T-helper 17 cell (primary cell): ENCODE results near the gene DOCK3. TPM values are rescaled to one million over a fixed set of nuclear protein-coding genes. Genes with fewer than 3 reads are reported as not detected.
"Not testable (repeated sequence)": the region's sequence is repeated elsewhere in the genome, so short reads cannot be mapped to it uniquely, and the experiment has no call there.

Experiments
- ATAC-seq: fragments of 150-1000 bp; cut with Tn5 transposase; 2 replicates; pipeline ENCODE4 v1.10.0; 2021; ENCODE audit warnings: mild to moderate bottlenecking, moderate library complexity
- DNase-seq, 3 donors: peaks; one replicate each; pipeline versions ENCODE4 v3.0.0 to v3.0.0-alpha.2; 2020 to 2021
- H3K9me3 ChIP-seq: one replicate; pipeline ENCODE4 v1.7.0; 2013; ENCODE audit warnings: low read length, mild to moderate bottlenecking; ENCODE audit not compliant: control insufficient read depth, poor library complexity, severe bottlenecking
- H3K27ac Mint-ChIP-seq: one replicate; pipeline ENCODE4 v1.8.0; 2022; ENCODE audit warnings: mild to moderate bottlenecking, moderate library complexity, mixed read lengths
- H3K27me3 Mint-ChIP-seq: one replicate; pipeline ENCODE4 v1.8.0; 2022; ENCODE audit warnings: mixed read lengths
- H3K36me3 Mint-ChIP-seq: one replicate; pipeline ENCODE4 v1.8.0; 2022; ENCODE audit warnings: low read depth, mixed read lengths
- H3K4me1 Mint-ChIP-seq: one replicate; pipeline ENCODE4 v1.8.0; 2022; ENCODE audit warnings: mild to moderate bottlenecking, mixed read lengths
- H3K4me3 Mint-ChIP-seq: one replicate; pipeline ENCODE4 v1.8.0; 2022; ENCODE audit warnings: mild to moderate bottlenecking, moderate library complexity, mixed read lengths
- total RNA-seq, 4 donors: library from RNA in 2 of 4; stranded (reverse) in 2 of 4; gene quantifications; one replicate each; pipeline ENCODE4 v1.2.3 and lab custom pipeline; 2022 to 2026

Gene DOCK3
- total RNA-seq, 2 donors from 2014 or later: 1.9 to 3.2 TPM

GRCh38 chr3:50675179-50676030 is 678 bp downstream of the DOCK3 start:
- ATAC-seq (peak; percentile 68), DNase-seq (peak; percentile 18 to 41 (median 20))
- Mint-ChIP-seq H3K27me3 (peaks cover 19% of the 10 kb centered on the region), H3K4me1 (peaks cover 9% of the 10 kb centered on the region), H3K27ac (no peak overlapping the region), H3K4me3 (peak overlapping the region; percentile 81), H3K36me3 (peaks cover 3% of the 10 kb centered on the region)
- H3K9me3 ChIP-seq: no peaks in the 10 kb centered on the region

- peaks cover 19% of the 10 kb centered on the region for H3K27me3 Mint-ChIP-seq
- peaks cover 5% of the 10 kb centered on the region for H3K36me3 Mint-ChIP-seq
- H3K4me1 Mint-ChIP-seq: peaks cover 11% of the 10 kb centered on the region
- H3K27ac Mint-ChIP-seq: no peak overlapping the region
- H3K4me3 Mint-ChIP-seq: peak overlapping the region; percentile 25
- no peak for DNase-seq
- ATAC-seq: no peak
- no peaks in the 10 kb centered on the region for H3K9me3 ChIP-seq
Measured at GRCh38 chr3:50676031-50676705, 1.4 kb downstream of the DOCK3 start.

GRCh38 chr3:50687127-50687751 is 12.5 kb downstream of the DOCK3 start:
- Mint-ChIP-seq H3K4me1 (peaks cover 2% of the 10 kb centered on the region), H3K4me3 (no peak overlapping the region), H3K27me3 (peaks cover 4% of the 10 kb centered on the region), H3K27ac (no peak overlapping the region), H3K36me3 (peaks cover under 1% of the 10 kb centered on the region)
- DNase-seq (no peak), ATAC-seq (no peak)
- H3K9me3 ChIP-seq: no peaks in the 10 kb centered on the region

GRCh38 chr3:50687916-50688315 is 13.2 kb downstream of the DOCK3 start:
- no peak for DNase-seq
- Mint-ChIP-seq H3K4me3 (no peak overlapping the region), H3K27me3 (no peaks in the 10 kb centered on the region), H3K36me3 (no peaks in the 10 kb centered on the region), H3K27ac (no peak overlapping the region), H3K4me1 (peaks cover 2% of the 10 kb centered on the region)
- no peak for ATAC-seq
- H3K9me3 ChIP-seq: no peaks in the 10 kb centered on the region

- DNase-seq, H3K27me3 Mint-ChIP-seq, H3K36me3 Mint-ChIP-seq, H3K9me3 ChIP-seq, H3K4me1 Mint-ChIP-seq, H3K27ac Mint-ChIP-seq, H3K4me3 Mint-ChIP-seq, ATAC-seq: not testable (repeated sequence)
Measured at GRCh38 chr3:50688602-50689001, 13.9 kb downstream of the DOCK3 start.

GRCh38 chr3:50689558-50689957 is 14.8 kb downstream of the DOCK3 start:
- no peaks in the 10 kb centered on the region for H3K9me3 ChIP-seq
- Mint-ChIP-seq H3K27me3 (no peaks in the 10 kb centered on the region), H3K36me3 (no peaks in the 10 kb centered on the region), H3K27ac (no peak overlapping the region), H3K4me1 (peaks cover 2% of the 10 kb centered on the region), H3K4me3 (no peak overlapping the region)
- DNase-seq (no peak), ATAC-seq (no peak)

- ATAC-seq (no peak), DNase-seq (no peak)
- no peak overlapping the region for H3K4me3 Mint-ChIP-seq
- H3K9me3 ChIP-seq: no peaks in the 10 kb centered on the region
- peaks cover 2% of the 10 kb centered on the region for H3K4me1 Mint-ChIP-seq
- no peak overlapping the region for H3K27ac Mint-ChIP-seq
- H3K36me3 Mint-ChIP-seq: no peaks in the 10 kb centered on the region
- no peaks in the 10 kb centered on the region for H3K27me3 Mint-ChIP-seq
Measured at GRCh38 chr3:50695031-50695430, 20.3 kb downstream of the DOCK3 start.

- peaks cover 4% of the 10 kb centered on the region for H3K27me3 Mint-ChIP-seq
- DNase-seq (no peak), ATAC-seq (no peak)
- no peaks in the 10 kb centered on the region for H3K36me3 Mint-ChIP-seq
- H3K4me1 Mint-ChIP-seq: peaks cover 2% of the 10 kb centered on the region
- H3K4me3 Mint-ChIP-seq: no peak overlapping the region
- no peak overlapping the region for H3K27ac Mint-ChIP-seq
- H3K9me3 ChIP-seq: no peaks in the 10 kb centered on the region
Measured at GRCh38 chr3:50696276-50696675, 21.5 kb downstream of the DOCK3 start.

- H3K27me3 Mint-ChIP-seq: peaks cover 4% of the 10 kb centered on the region
- H3K27ac Mint-ChIP-seq: no peak overlapping the region
- no peak for DNase-seq
- no peaks in the 10 kb centered on the region for H3K4me1 Mint-ChIP-seq
- no peaks in the 10 kb centered on the region for H3K9me3 ChIP-seq
- H3K4me3 Mint-ChIP-seq: no peak overlapping the region
- no peak for ATAC-seq
- no peaks in the 10 kb centered on the region for H3K36me3 Mint-ChIP-seq
Measured at GRCh38 chr3:50698269-50698668, 23.5 kb downstream of the DOCK3 start.

GRCh38 chr3:50708620-50709019 is 33.9 kb downstream of the DOCK3 start:
- H3K27ac Mint-ChIP-seq: no peak overlapping the region
- no peak overlapping the region for H3K4me3 Mint-ChIP-seq
- DNase-seq (no peak), ATAC-seq (no peak)
- no peaks in the 10 kb centered on the region for H3K9me3 ChIP-seq
- peaks cover 3% of the 10 kb centered on the region for H3K4me1 Mint-ChIP-seq
- H3K36me3 Mint-ChIP-seq: peaks cover 2% of the 10 kb centered on the region
- H3K27me3 Mint-ChIP-seq: no peaks in the 10 kb centered on the region

- Mint-ChIP-seq H3K36me3 (peaks cover 5% of the 10 kb centered on the region), H3K27ac (no peak overlapping the region), H3K27me3 (peaks cover 11% of the 10 kb centered on the region), H3K4me1 (peaks cover 3% of the 10 kb centered on the region), H3K4me3 (no peak overlapping the region)
- DNase-seq: no peak
- no peak for ATAC-seq
- no peaks in the 10 kb centered on the region for H3K9me3 ChIP-seq
Measured at GRCh38 chr3:50714946-50715345, 40.2 kb downstream of the DOCK3 start.

GRCh38 chr3:50724831-50725230 is 50.1 kb downstream of the DOCK3 start:
- Mint-ChIP-seq H3K27me3 (peaks cover 25% of the 10 kb centered on the region), H3K4me3 (no peak overlapping the region), H3K36me3 (peaks cover 3% of the 10 kb centered on the region), H3K4me1 (peaks cover 2% of the 10 kb centered on the region), H3K27ac (no peak overlapping the region)
- no peak for DNase-seq
- peaks cover 4% of the 10 kb centered on the region for H3K9me3 ChIP-seq
- no peak for ATAC-seq

- H3K4me3 Mint-ChIP-seq: no peak overlapping the region
- peaks cover 5% of the 10 kb centered on the region for H3K27me3 Mint-ChIP-seq
- peaks cover 2% of the 10 kb centered on the region for H3K4me1 Mint-ChIP-seq
Measured at GRCh38 chr3:50734985-50735384, 60.3 kb downstream of the DOCK3 start.

More at GRCh38 chr3:50734985-50735384, 60.3 kb downstream of the DOCK3 start:
- ATAC-seq: no peak
- Mint-ChIP-seq H3K27ac (no peak overlapping the region), H3K36me3 (no peaks in the 10 kb centered on the region)
- no peak for DNase-seq
- H3K9me3 ChIP-seq: peaks cover 3% of the 10 kb centered on the region
